SK-N-SH treated with all-trans-retinoic acid at 6 μM for 48 hours (cell line): ENCODE results near the gene TEAD3.

Experiments
- ATAC-seq: fragments of 200-7000 bp; cut with Tn5 transposase; 3 replicates; pipeline ENCODE4 v1.9.1; 2020; ENCODE audit warnings: mild to moderate bottlenecking, moderate library complexity
- ARNTL ChIP-seq: fragments of 450-650 bp; formaldehyde crosslinking; IDR thresholded peaks from 2 replicates; pipeline ENCODE4 v1.5.0; 2020; ENCODE audit warnings: low read depth, mild to moderate bottlenecking, moderate library complexity, borderline replicate concordance
- BACH2 ChIP-seq: fragments of 250-450 bp; sonication (Bioruptor Pico); IDR thresholded peaks from 2 replicates; pipeline ENCODE4 v1.9.0; 2021; ENCODE audit warnings: mild to moderate bottlenecking, borderline replicate concordance
- CREB5 ChIP-seq: fragments of 250-450 bp; sonication (Bioruptor Pico); IDR thresholded peaks from 2 replicates; pipeline ENCODE4 v1.5.1; 2020; ENCODE audit warnings: low read depth, mild to moderate bottlenecking, moderate library complexity
- CSDC2 ChIP-seq: fragments of 250-450 bp; sonication (Bioruptor Pico); IDR thresholded peaks from 2 replicates; pipeline ENCODE4 v1.5.0; 2020; ENCODE audit warnings: mild to moderate bottlenecking, moderate library complexity
- CSRNP3 ChIP-seq: fragments of 250-450 bp; sonication (Bioruptor Pico); IDR thresholded peaks from 2 replicates; pipeline ENCODE4 v1.5.1; 2021; ENCODE audit warnings: mild to moderate bottlenecking, moderate library complexity
- ESRRG ChIP-seq: fragments of 250-450 bp; sonication (Bioruptor Pico); IDR thresholded peaks from 2 replicates; pipeline ENCODE4 v1.6.1; 2021; ENCODE audit warnings: mild to moderate bottlenecking
- GLIS3 ChIP-seq: fragments of 250-450 bp; sonication (Bioruptor Pico); IDR thresholded peaks from 2 replicates; pipeline ENCODE4 v1.5.0; 2020; ENCODE audit warnings: mild to moderate bottlenecking, moderate library complexity
- OSR1 ChIP-seq: fragments of 250-450 bp; sonication (Bioruptor Pico); IDR thresholded peaks from 2 replicates; pipeline ENCODE4 v1.8.0; 2022; ENCODE audit warnings: moderate library complexity, mild to moderate bottlenecking, inconsistent platforms
- PATZ1 ChIP-seq: fragments of 250-450 bp; sonication (Bioruptor Pico); IDR thresholded peaks from 2 replicates; pipeline ENCODE4 v1.8.0; 2020; ENCODE audit warnings: mild to moderate bottlenecking, moderate library complexity, borderline replicate concordance
- POU6F1 ChIP-seq: fragments of 250-450 bp; sonication (Bioruptor Pico); IDR thresholded peaks from 2 replicates; pipeline ENCODE4 v1.8.0; 2021; ENCODE audit warnings: low read depth, mild to moderate bottlenecking, moderate library complexity, borderline replicate concordance
- PPARA ChIP-seq: fragments of 250-450 bp; sonication (Bioruptor Pico); IDR thresholded peaks from 2 replicates; pipeline ENCODE4 v1.5.0; 2020; ENCODE audit warnings: mild to moderate bottlenecking, borderline replicate concordance
- RARB ChIP-seq: fragments of 250-450 bp; sonication (Bioruptor Pico); IDR thresholded peaks from 2 replicates; pipeline ENCODE4 v1.8.0; 2021; ENCODE audit warnings: mild to moderate bottlenecking, moderate library complexity
- SNAI2 ChIP-seq: fragments of 250-450 bp; sonication (Bioruptor Pico); IDR thresholded peaks from 2 replicates; pipeline ENCODE4 v1.5.0; 2020; ENCODE audit warnings: mild to moderate bottlenecking, moderate library complexity
- TCF4 ChIP-seq: fragments of 250-450 bp; sonication (Bioruptor Pico); IDR thresholded peaks from 2 replicates; pipeline ENCODE4 v1.8.0; 2021; ENCODE audit warnings: mild to moderate bottlenecking, moderate library complexity, borderline replicate concordance
- TOX ChIP-seq: fragments of 250-450 bp; sonication (Bioruptor Pico); IDR thresholded peaks from 2 replicates; pipeline ENCODE4 v1.8.0; 2021; ENCODE audit warnings: mild to moderate bottlenecking, moderate library complexity, borderline replicate concordance
- TSHZ2 ChIP-seq: fragments of 250-450 bp; sonication (Bioruptor Pico); IDR thresholded peaks from 2 replicates; pipeline ENCODE4 v1.5.0; 2020; ENCODE audit warnings: mild to moderate bottlenecking, moderate library complexity
- ZFP3 ChIP-seq: fragments of 250-450 bp; sonication (Bioruptor Pico); IDR thresholded peaks from 2 replicates; pipeline ENCODE4 v1.5.0; 2020; ENCODE audit warnings: mild to moderate bottlenecking, moderate library complexity
- ZFP30 ChIP-seq: fragments of 450-650 bp; formaldehyde crosslinking; IDR thresholded peaks from 2 replicates; pipeline ENCODE4 v1.5.0; 2022; ENCODE audit warnings: mild to moderate bottlenecking, moderate library complexity
- ZNF565 ChIP-seq: fragments of 450-650 bp; formaldehyde crosslinking; conservative IDR thresholded peaks from 2 replicates; pipeline ENCODE4 v1.5.0; 2020; ENCODE audit warnings: low read depth, mild to moderate bottlenecking, moderate library complexity
- ZNF70 ChIP-seq: fragments of 450-650 bp; formaldehyde crosslinking; IDR thresholded peaks from 2 replicates; pipeline ENCODE4 v1.5.0; 2020; ENCODE audit warnings: mild to moderate bottlenecking, moderate library complexity
- ZNF8 ChIP-seq: fragments of 450-650 bp; formaldehyde crosslinking; IDR thresholded peaks from 2 replicates; pipeline ENCODE4 v1.5.0; 2020; ENCODE audit warnings: mild to moderate bottlenecking, moderate library complexity

The TEAD3 gene

GRCh38 chr6:35522660-35523658 lies 26.1 kb upstream of the TEAD3 start (continued):
- no peak for TF ChIP-seq TSHZ2 (CRISPR knock-in tag)

GRCh38 chr6:35522151-35522550 lies 25.3 kb upstream of the TEAD3 start:
- no peak for ATAC-seq
- TF ChIP-seq POU6F1 (CRISPR knock-in tag) = no peak
- TF ChIP-seq OSR1 (CRISPR knock-in tag) = no peak
- no peak for TF ChIP-seq ZFP3 (CRISPR knock-in tag)
- TF ChIP-seq SNAI2 (CRISPR knock-in tag) = no peak
- TF ChIP-seq PPARA = no peak
- no peak for TF ChIP-seq ZNF70 (CRISPR knock-in tag)
- TF ChIP-seq GLIS3 (CRISPR knock-in tag) = no peak
- TF ChIP-seq ZNF565 = no peak
- TF ChIP-seq CSDC2 (CRISPR knock-in tag) = no peak
- no peak for TF ChIP-seq CREB5
- TF ChIP-seq CSRNP3 (CRISPR knock-in tag) = no peak
- no peak for TF ChIP-seq ARNTL (CRISPR knock-in tag)
- TF ChIP-seq RARB (CRISPR knock-in tag) = no peak
- no peak for TF ChIP-seq ZFP30 (CRISPR knock-in tag)
- TF ChIP-seq PATZ1 (CRISPR knock-in tag) = no peak
- no peak for TF ChIP-seq BACH2
- TF ChIP-seq TOX = no peak
- TF ChIP-seq ESRRG = no peak

- TF ChIP-seq ZNF70 (CRISPR knock-in tag) (no peak), ZNF8 (CRISPR knock-in tag) (no peak), ZFP30 (CRISPR knock-in tag) (no peak), CSDC2 (CRISPR knock-in tag) (no peak), TCF4 (CRISPR knock-in tag) (no peak), PPARA (no peak), ESRRG (no peak)
- ATAC-seq = no peak
Measured at GRCh38 chr6:35521235-35521634, 24.4 kb upstream of the TEAD3 start.
